Measurements from ENCODE around the gene IZUMO1. TPM values are rescaled to one million over a fixed set of nuclear protein-coding genes. Genes with fewer than 3 reads are reported as not detected.

Gene IZUMO1
- total and polyA plus RNA-seq, 12 donors = 0.12 to 1.3 (median 0.68) TPM; not detected in 1

- no peak for TF ChIP-seq CTCF (IDR thresholded peaks at IDR 0.05)
- intact Hi-C loops (cut with DNase I) = loop anchor here in 2 of 10 donors (5.0 kb wide), 2 partner anchors 42 to 93 kb away; partner anchors contain the start of gene CA11 (in 1 of the 2)
- Histone ChIP-seq H3K27me3 (peaks cover 0 to 22% (median 0%) of the 10 kb centered on the region in 7 donors), H3K4me3 (peak within 1 kb of the TSS; percentile 60 to 84 (median 71)), H3K27ac (peak within 1 kb of the TSS; percentile 81 to 97 (median 94)), H3K9me3 (no peaks in the 10 kb centered on the region), H3K36me3 (peaks cover 0 to 11% (median 0%) of the 10 kb centered on the region in 9 donors), H3K4me1 (peaks cover 0 to 36% (median 16%) of the 10 kb centered on the region in 9 donors)
- DNase-seq (peak; percentile 73 to 88), ATAC-seq (peak; percentile 30 to 87 (median 72))
- 51% methylated on average over 25 to 27 of the region's 27 CpGs for WGBS, 2 donors
Measured at GRCh38 chr19:48740164-48740972, 6.3 kb downstream of the IZUMO1 start, which contains the start of gene RASIP1. RASIP1 (minus strand) TSS chr19:48740610; CDS start chr19:48740282, 328 bp downstream.

- WGBS, 2 donors = 9 to 10% methylated on average over 46 to 51 of the region's 51 CpGs
- H3K27ac ChIP-seq = peak overlapping the region; percentile 81 to 97 (median 94)
- DNase-seq (no peak), ATAC-seq (peak in 1 of 8 donors; percentile 1)
- intact Hi-C loops (cut with DNase I) = loop anchor here in 6 of 10 donors (2.0 to 10.0 kb wide), 5 partner anchors 15 to 95 kb away; partner anchors contain the start of genes NTN5 (in 3 of the 6) and CA11 (in 2 of the 6)
- H3K4me3 ChIP-seq = peak overlapping the region; percentile 60 to 84 (median 71)
- H3K4me1 ChIP-seq = peaks cover 0 to 36% (median 19%) of the 10 kb centered on the region in 9 donors
- peaks cover 0 to 21% (median 0%) of the 10 kb centered on the region in 7 donors for H3K27me3 ChIP-seq
- no peak for TF ChIP-seq CTCF (IDR thresholded peaks at IDR 0.05)
- peaks cover 0 to 18% (median 0%) of the 10 kb centered on the region in 9 donors for H3K36me3 ChIP-seq
- no peaks in the 10 kb centered on the region for H3K9me3 ChIP-seq
Measured at GRCh38 chr19:48739404-48740163, 7.1 kb downstream of the IZUMO1 start.

- peaks cover 0 to 21% (median 0%) of the 10 kb centered on the region in 7 donors for H3K27me3 ChIP-seq
- 1 to 2% methylated on average over 61 to 95 of the region's 96 CpGs for WGBS, 2 donors
- peak overlapping the region; percentile 81 to 97 (median 94) for H3K27ac ChIP-seq
- DNase-seq = peak; percentile 95 to 97
- peak; percentile 82 to 90 (median 86) for ATAC-seq
- peak overlapping the region; percentile 60 to 84 (median 71) for H3K4me3 ChIP-seq
- intact Hi-C loops (cut with DNase I) = loop anchor here in 5 of 10 donors (2.0 to 10.0 kb wide), 3 partner anchors 14 to 94 kb away; partner anchors contain the start of genes NTN5 (in 3 of the 5) and CA11 (in 1 of the 5)
- H3K9me3 ChIP-seq = no peaks in the 10 kb centered on the region
- TF ChIP-seq CTCF (IDR thresholded peaks at IDR 0.05) = peak in 8 of 9 donors; percentile 12 to 73 (median 36)
- peaks cover 0 to 36% (median 19%) of the 10 kb centered on the region in 9 donors for H3K4me1 ChIP-seq
- H3K36me3 ChIP-seq = peaks cover 0 to 24% (median 0%) of the 10 kb centered on the region in 9 donors
Measured at GRCh38 chr19:48738557-48739403, 7.9 kb downstream of the IZUMO1 start.

All from heart right ventricle (tissue), 16 donors.